ENCODE data around the gene LSMEM2. TPM values are rescaled to one million over a fixed set of nuclear protein-coding genes. Genes with fewer than 3 reads are reported as not detected.

LSMEM2 gene
- total and polyA plus RNA-seq, 2 experiments from 2014 or later, result 0.59 to 0.86 TPM

- Mint-ChIP-seq H3K4me3 (no peak overlapping the region), H3K9me3 (no peaks in the 10 kb centered on the region; the same call in 2 of the 3 replicates), H3K27me3 (ENCODE audit: insufficient read depth, low read depth, poor library complexity) (peaks cover 7% of the 10 kb centered on the region), H3K27ac (no peak overlapping the region), H3K4me1 (peaks cover 39% of the 10 kb centered on the region), H3K36me3 (ENCODE audit: low read depth) (peaks cover 23% of the 10 kb centered on the region)
- Histone ChIP-seq H3K4me3 (no peak overlapping the region), H3K27me3 (ENCODE audit: insufficient read depth) (no peaks in the 10 kb centered on the region), H2AFZ (no peak overlapping the region), H3K4me1 (ENCODE audit: insufficient read depth) (peaks cover 21% of the 10 kb centered on the region), H3K4me2 (no peak overlapping the region), H3K79me2 (replicated peaks; ENCODE audit: insufficient read depth) (peaks cover 56% of the 10 kb centered on the region), H3K27ac (ENCODE audit: low read depth) (no peak overlapping the region), H4K20me1 (replicated peaks; ENCODE audit: insufficient read depth) (peaks cover 42% of the 10 kb centered on the region), H3K9me2 (ENCODE audit: insufficient read depth) (no peaks in the 10 kb centered on the region), H3K36me3 (ENCODE audit: insufficient read depth) (no peaks in the 10 kb centered on the region), H3F3A (replicated peaks; ENCODE audit: low read depth) (peaks cover 11% of the 10 kb centered on the region; the same call in 1 of the 2 replicates)
- ATAC-seq (no peak), DNase-seq (ENCODE audit: low spot score) (no peak)
- TF ChIP-seq POLR2AphosphoS5 (IDR thresholded peaks at IDR 0.05; ENCODE audit: low read depth) (no peak), ETS1 (IDR thresholded peaks at IDR 0.05) (no peak), EZH2 (IDR thresholded peaks at IDR 0.05; ENCODE audit: low read depth, unreplicated experiment) (no peak), STAT1 (IDR thresholded peaks at IDR 0.05; ENCODE audit: unreplicated experiment) (no peak), EZH2phosphoT487 (IDR thresholded peaks at IDR 0.05; ENCODE audit: unreplicated experiment) (no peak), NANOG (IDR thresholded peaks at IDR 0.05; ENCODE audit: borderline replicate concordance) (no peak), ZNF114 (CRISPR knock-in tag; IDR thresholded peaks at IDR 0.05) (no peak), CREB1 (CRISPR knock-in tag; IDR thresholded peaks at IDR 0.05; ENCODE audit: low read depth) (no peak), ZNF331 (CRISPR knock-in tag; IDR thresholded peaks at IDR 0.05; ENCODE audit: low read depth) (no peak), JUNB (IDR thresholded peaks at IDR 0.05; ENCODE audit: unreplicated experiment) (no peak)
- TF ChIP-seq, protein P1, sequence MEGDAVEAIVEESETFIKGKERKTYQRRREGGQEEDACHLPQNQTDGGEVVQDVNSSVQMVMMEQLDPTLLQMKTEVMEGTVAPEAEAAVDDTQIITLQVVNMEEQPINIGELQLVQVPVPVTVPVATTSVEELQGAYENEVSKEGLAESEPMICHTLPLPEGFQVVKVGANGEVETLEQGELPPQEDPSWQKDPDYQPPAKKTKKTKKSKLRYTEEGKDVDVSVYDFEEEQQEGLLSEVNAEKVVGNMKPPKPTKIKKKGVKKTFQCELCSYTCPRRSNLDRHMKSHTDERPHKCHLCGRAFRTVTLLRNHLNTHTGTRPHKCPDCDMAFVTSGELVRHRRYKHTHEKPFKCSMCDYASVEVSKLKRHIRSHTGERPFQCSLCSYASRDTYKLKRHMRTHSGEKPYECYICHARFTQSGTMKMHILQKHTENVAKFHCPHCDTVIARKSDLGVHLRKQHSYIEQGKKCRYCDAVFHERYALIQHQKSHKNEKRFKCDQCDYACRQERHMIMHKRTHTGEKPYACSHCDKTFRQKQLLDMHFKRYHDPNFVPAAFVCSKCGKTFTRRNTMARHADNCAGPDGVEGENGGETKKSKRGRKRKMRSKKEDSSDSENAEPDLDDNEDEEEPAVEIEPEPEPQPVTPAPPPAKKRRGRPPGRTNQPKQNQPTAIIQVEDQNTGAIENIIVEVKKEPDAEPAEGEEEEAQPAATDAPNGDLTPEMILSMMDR (conservative IDR thresholded peaks at IDR 0.05; ENCODE audit: low read depth in 2 of 2), result no peak
- TF ChIP-seq, protein P2, sequence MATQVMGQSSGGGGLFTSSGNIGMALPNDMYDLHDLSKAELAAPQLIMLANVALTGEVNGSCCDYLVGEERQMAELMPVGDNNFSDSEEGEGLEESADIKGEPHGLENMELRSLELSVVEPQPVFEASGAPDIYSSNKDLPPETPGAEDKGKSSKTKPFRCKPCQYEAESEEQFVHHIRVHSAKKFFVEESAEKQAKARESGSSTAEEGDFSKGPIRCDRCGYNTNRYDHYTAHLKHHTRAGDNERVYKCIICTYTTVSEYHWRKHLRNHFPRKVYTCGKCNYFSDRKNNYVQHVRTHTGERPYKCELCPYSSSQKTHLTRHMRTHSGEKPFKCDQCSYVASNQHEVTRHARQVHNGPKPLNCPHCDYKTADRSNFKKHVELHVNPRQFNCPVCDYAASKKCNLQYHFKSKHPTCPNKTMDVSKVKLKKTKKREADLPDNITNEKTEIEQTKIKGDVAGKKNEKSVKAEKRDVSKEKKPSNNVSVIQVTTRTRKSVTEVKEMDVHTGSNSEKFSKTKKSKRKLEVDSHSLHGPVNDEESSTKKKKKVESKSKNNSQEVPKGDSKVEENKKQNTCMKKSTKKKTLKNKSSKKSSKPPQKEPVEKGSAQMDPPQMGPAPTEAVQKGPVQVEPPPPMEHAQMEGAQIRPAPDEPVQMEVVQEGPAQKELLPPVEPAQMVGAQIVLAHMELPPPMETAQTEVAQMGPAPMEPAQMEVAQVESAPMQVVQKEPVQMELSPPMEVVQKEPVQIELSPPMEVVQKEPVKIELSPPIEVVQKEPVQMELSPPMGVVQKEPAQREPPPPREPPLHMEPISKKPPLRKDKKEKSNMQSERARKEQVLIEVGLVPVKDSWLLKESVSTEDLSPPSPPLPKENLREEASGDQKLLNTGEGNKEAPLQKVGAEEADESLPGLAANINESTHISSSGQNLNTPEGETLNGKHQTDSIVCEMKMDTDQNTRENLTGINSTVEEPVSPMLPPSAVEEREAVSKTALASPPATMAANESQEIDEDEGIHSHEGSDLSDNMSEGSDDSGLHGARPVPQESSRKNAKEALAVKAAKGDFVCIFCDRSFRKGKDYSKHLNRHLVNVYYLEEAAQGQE (IDR thresholded peaks at IDR 0.05; ENCODE audit: unreplicated experiment), result no peak
- TF ChIP-seq, protein P3, sequence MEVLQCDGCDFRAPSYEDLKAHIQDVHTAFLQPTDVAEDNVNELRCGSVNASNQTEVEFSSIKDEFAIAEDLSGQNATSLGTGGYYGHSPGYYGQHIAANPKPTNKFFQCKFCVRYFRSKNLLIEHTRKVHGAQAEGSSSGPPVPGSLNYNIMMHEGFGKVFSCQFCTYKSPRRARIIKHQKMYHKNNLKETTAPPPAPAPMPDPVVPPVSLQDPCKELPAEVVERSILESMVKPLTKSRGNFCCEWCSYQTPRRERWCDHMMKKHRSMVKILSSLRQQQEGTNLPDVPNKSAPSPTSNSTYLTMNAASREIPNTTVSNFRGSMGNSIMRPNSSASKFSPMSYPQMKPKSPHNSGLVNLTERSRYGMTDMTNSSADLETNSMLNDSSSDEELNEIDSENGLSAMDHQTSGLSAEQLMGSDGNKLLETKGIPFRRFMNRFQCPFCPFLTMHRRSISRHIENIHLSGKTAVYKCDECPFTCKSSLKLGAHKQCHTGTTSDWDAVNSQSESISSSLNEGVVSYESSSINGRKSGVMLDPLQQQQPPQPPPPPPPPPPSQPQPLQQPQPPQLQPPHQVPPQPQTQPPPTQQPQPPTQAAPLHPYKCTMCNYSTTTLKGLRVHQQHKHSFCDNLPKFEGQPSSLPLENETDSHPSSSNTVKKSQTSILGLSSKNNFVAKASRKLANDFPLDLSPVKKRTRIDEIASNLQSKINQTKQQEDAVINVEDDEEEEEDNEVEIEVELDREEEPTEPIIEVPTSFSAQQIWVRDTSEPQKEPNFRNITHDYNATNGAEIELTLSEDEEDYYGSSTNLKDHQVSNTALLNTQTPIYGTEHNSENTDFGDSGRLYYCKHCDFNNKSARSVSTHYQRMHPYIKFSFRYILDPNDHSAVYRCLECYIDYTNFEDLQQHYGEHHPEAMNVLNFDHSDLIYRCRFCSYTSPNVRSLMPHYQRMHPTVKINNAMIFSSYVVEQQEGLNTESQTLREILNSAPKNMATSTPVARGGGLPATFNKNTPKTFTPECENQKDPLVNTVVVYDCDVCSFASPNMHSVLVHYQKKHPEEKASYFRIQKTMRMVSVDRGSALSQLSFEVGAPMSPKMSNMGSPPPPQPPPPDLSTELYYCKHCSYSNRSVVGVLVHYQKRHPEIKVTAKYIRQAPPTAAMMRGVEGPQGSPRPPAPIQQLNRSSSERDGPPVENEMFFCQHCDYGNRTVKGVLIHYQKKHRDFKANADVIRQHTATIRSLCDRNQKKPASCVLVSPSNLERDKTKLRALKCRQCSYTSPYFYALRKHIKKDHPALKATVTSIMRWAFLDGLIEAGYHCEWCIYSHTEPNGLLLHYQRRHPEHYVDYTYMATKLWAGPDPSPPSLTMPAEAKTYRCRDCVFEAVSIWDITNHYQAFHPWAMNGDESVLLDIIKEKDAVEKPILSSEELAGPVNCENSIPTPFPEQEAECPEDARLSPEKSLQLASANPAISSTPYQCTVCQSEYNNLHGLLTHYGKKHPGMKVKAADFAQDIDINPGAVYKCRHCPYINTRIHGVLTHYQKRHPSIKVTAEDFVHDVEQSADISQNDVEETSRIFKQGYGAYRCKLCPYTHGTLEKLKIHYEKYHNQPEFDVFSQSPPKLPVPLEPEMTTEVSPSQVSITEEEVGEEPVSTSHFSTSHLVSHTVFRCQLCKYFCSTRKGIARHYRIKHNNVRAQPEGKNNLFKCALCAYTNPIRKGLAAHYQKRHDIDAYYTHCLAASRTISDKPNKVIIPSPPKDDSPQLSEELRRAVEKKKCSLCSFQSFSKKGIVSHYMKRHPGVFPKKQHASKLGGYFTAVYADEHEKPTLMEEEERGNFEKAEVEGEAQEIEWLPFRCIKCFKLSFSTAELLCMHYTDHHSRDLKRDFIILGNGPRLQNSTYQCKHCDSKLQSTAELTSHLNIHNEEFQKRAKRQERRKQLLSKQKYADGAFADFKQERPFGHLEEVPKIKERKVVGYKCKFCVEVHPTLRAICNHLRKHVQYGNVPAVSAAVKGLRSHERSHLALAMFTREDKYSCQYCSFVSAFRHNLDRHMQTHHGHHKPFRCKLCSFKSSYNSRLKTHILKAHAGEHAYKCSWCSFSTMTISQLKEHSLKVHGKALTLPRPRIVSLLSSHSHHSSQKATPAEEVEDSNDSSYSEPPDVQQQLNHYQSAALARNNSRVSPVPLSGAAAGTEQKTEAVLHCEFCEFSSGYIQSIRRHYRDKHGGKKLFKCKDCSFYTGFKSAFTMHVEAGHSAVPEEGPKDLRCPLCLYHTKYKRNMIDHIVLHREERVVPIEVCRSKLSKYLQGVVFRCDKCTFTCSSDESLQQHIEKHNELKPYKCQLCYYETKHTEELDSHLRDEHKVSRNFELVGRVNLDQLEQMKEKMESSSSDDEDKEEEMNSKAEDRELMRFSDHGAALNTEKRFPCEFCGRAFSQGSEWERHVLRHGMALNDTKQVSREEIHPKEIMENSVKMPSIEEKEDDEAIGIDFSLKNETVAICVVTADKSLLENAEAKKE (CRISPR knock-in tag; IDR thresholded peaks at IDR 0.05), result no peak
Measured at GRCh38 chr3:50249457-50249856, 29.4 kb upstream of the LSMEM2 start.

All from GM23338 (cell line).